SK-N-SH (cell line): ENCODE data around the gene SNX33. TPM values are rescaled to one million over a fixed set of nuclear protein-coding genes. Genes with fewer than 3 reads are reported as not detected.

Experiments used
- CTCF ChIA-PET: fragments of 300-600, 350-600 bp; formaldehyde crosslinking; extraction: SDS; loops from one replicate; lab custom pipeline; 2021; lab: Yijun Ruan, JAX
- POLR2A ChIA-PET: fragments of 350-600 bp; sonication (Branson Sonifier 250); formaldehyde crosslinking; extraction: SDS; loops from one replicate; lab custom pipeline; 2020; ENCODE audit warnings: antibody characterized with exemption, inconsistent platforms; lab: Yijun Ruan, JAX
- DNase-seq: peaks from one replicate; pipeline ENCODE4 v3.0.0; 2012
- H2AFZ ChIP-seq: fragments of 200-600 bp; sonication (generic); 2 replicates; pipeline ENCODE4 v1.8.1; 2016; ENCODE audit warnings: antibody characterized with exemption, mild to moderate bottlenecking, low read depth
- H3F3A ChIP-seq: fragments of 200-600 bp; sonication (generic); replicated peaks from 2 replicates; pipeline ENCODE3; 2016; ENCODE audit warnings: antibody characterized with exemption, mild to moderate bottlenecking; ENCODE audit not compliant: insufficient read depth
- H3K27ac ChIP-seq, 2 experiments: fragments of 200-500 bp in 1 of 2; fragments of 200-600 bp in 1 of 2; sonication (Bioruptor generic) in 1 of 2; sonication (generic), shearing (Covaris generic) in 1 of 2; 2 replicates each; pipeline versions ENCODE4 v1.5.1 to v1.6.1; 2014 to 2016; ENCODE audit warnings: low read depth in 2 of 2, inconsistent platforms in 1 of 2, low read length in 1 of 2, mild to moderate bottlenecking in 1 of 2, mixed read lengths in 1 of 2
- H3K27me3 ChIP-seq: fragments of 200-600 bp; sonication (generic), shearing (Covaris generic); 2 replicates; pipeline ENCODE4 v1.6.1; 2016; ENCODE audit warnings: mixed run types; ENCODE audit not compliant: insufficient read depth
- H3K36me3 ChIP-seq, 2 experiments: fragments of 200-500 bp in 1 of 2; fragments of 200-600 bp in 1 of 2; sonication (Bioruptor generic) in 1 of 2; sonication (generic) in 1 of 2; replicated peaks in 1 of 2; 2 replicates each; pipeline versions ENCODE3 to v1.5.1; 2014 to 2016; ENCODE audit warnings: low read length in 1 of 2, mild to moderate bottlenecking in 1 of 2; ENCODE audit not compliant: insufficient read depth in 2 of 2, control insufficient read depth in 1 of 2
- H3K4me1 ChIP-seq, 2 experiments: fragments of 200-500 bp in 1 of 2; fragments of 200-600 bp in 1 of 2; sonication (Bioruptor generic) in 1 of 2; sonication (generic), shearing (Covaris generic) in 1 of 2; 2 replicates each; pipeline versions ENCODE4 v1.5.1 to v1.6.1; 2014 to 2016; ENCODE audit warnings: low read depth in 1 of 2, low read length in 1 of 2, mixed run types in 1 of 2; ENCODE audit not compliant: insufficient read depth in 2 of 2, control insufficient read depth in 1 of 2
- H3K4me2 ChIP-seq: fragments of 200-600 bp; sonication (generic), shearing (Covaris generic); 2 replicates; pipeline ENCODE4 v1.6.1; 2017; ENCODE audit warnings: mixed run types
- H3K4me3 ChIP-seq, 2 experiments: fragments of 200-500 bp in 1 of 2; fragments of 200-600 bp in 1 of 2; sonication (Bioruptor generic) in 1 of 2; sonication (generic), shearing (Covaris generic) in 1 of 2; 2 replicates each; pipeline versions ENCODE4 v1.5.1 to v1.8.1; 2014 to 2016; ENCODE audit warnings: low read depth in 2 of 2, inconsistent platforms in 1 of 2, low read length in 1 of 2, mild to moderate bottlenecking in 1 of 2, mixed read lengths in 1 of 2, moderate library complexity in 1 of 2
- H3K79me2 ChIP-seq: fragments of 200-600 bp; sonication (generic); 2 replicates; pipeline ENCODE4 v1.8.1; 2017; ENCODE audit warnings: mild to moderate bottlenecking; ENCODE audit not compliant: insufficient read depth
- H3K9ac ChIP-seq: fragments of 200-600 bp; sonication (generic); 2 replicates; pipeline ENCODE4 v1.6.1; 2017; ENCODE audit warnings: mixed run types
- H3K9me2 ChIP-seq: fragments of 200-600 bp; sonication (generic); 2 replicates; pipeline ENCODE4 v1.6.1; 2017; ENCODE audit warnings: mixed run types
- H3K9me3 ChIP-seq: fragments of 200-600 bp; sonication (generic); 2 replicates; pipeline ENCODE4 v1.6.1; 2017; ENCODE audit warnings: mixed run types, mild to moderate bottlenecking, moderate library complexity
- H4K20me1 ChIP-seq: fragments of 200-600 bp; sonication (generic); 2 replicates; pipeline ENCODE4 v1.6.1; 2017; ENCODE audit warnings: mild to moderate bottlenecking, mixed run types; ENCODE audit not compliant: insufficient read depth
- CHD2 ChIP-seq: fragments of 150-350 bp; IDR thresholded peaks from 2 replicates; pipeline ENCODE4 v1.6.1; 2018; ENCODE audit warnings: low read length; ENCODE audit not compliant: partially characterized antibody
- CTCF ChIP-seq: fragments of 200-600 bp; sonication (generic); IDR thresholded peaks from 2 replicates; pipeline ENCODE4 v1.6.1; 2017; ENCODE audit warnings: antibody characterized with exemption, mild to moderate bottlenecking, moderate library complexity
- EP300 ChIP-seq, 2 experiments: IDR thresholded peaks; 2 replicates each; pipeline versions ENCODE4 v1.4.0 to v1.6.1; 2012; ENCODE audit warnings: borderline replicate concordance in 1 of 2, low read depth in 1 of 2, low read length in 1 of 2
- EZH2phosphoT487 ChIP-seq: fragments of 200-600 bp; sonication (generic); IDR thresholded peaks from 2 replicates; pipeline ENCODE4 v1.6.1; 2017; ENCODE audit warnings: low read depth, mixed run types, mild to moderate bottlenecking, antibody characterized with exemption, moderate library complexity, borderline replicate concordance
- FOSL2 ChIP-seq: IDR thresholded peaks from 2 replicates; pipeline ENCODE4 v1.4.0; 2012; ENCODE audit warnings: low read depth, mild to moderate bottlenecking, moderate library complexity, borderline replicate concordance
- IRF3 ChIP-seq: fragments of 150-350 bp; IDR thresholded peaks from 2 replicates; pipeline ENCODE4 v1.6.1; 2016; ENCODE audit warnings: mild to moderate bottlenecking, low read depth, low read length
- MAX ChIP-seq: IDR thresholded peaks from 2 replicates; pipeline ENCODE4 v1.4.0; 2012; ENCODE audit warnings: low read depth
- MXI1 ChIP-seq: IDR thresholded peaks from 2 replicates; pipeline ENCODE4 v1.6.1; 2012; ENCODE audit warnings: mild to moderate bottlenecking, low read depth, low read length, improper control_type of control experiment
- RAD21 ChIP-seq: IDR thresholded peaks from 2 replicates; pipeline ENCODE4 v1.6.1; 2012; ENCODE audit warnings: mild to moderate bottlenecking, low read length
- RFX5 ChIP-seq: IDR thresholded peaks from 2 replicates; pipeline ENCODE4 v1.6.1; 2012; ENCODE audit warnings: mild to moderate bottlenecking, improper control_type of control experiment, low read length
- RXRA ChIP-seq: IDR thresholded peaks from 2 replicates; pipeline ENCODE4 v1.4.0; 2012; ENCODE audit warnings: low read depth, mild to moderate bottlenecking, borderline replicate concordance
- SIN3A ChIP-seq: IDR thresholded peaks from 2 replicates; pipeline ENCODE4 v1.6.1; 2012; ENCODE audit warnings: low read depth, mild to moderate bottlenecking, low read length, moderate library complexity, borderline replicate concordance
- SMC3 ChIP-seq: IDR thresholded peaks from 2 replicates; pipeline ENCODE4 v1.6.1; 2012; ENCODE audit warnings: low read depth, low read length, improper control_type of control experiment
- TEAD4 ChIP-seq: IDR thresholded peaks from 2 replicates; pipeline ENCODE4 v1.4.0; 2012; ENCODE audit warnings: mild to moderate bottlenecking, borderline replicate concordance; ENCODE audit not compliant: insufficient read depth
- YY1 ChIP-seq: IDR thresholded peaks from 2 replicates; pipeline ENCODE4 v1.4.0; 2012; ENCODE audit warnings: low read depth, mild to moderate bottlenecking
- WGBS: methylation state at CpG from one replicate; pipeline ENCODE4 v1.1.6; 2017; ENCODE audit warnings: low lambda C conversion rate; 5-methylcytosine and 5-hydroxymethylcytosine counted together
- polyA plus RNA-seq, 3 experiments: library from polyadenylated mRNA; depleted of rRNA; stranded (reverse); fragments of >200 nt; gene quantifications; 2 replicates each; pipeline ENCODE4 v1.2.3, GENCODE V29; 2012

Gene SNX33
- polyA plus RNA-seq, 1 of the 3 experiments (the other 2 are of a cell fraction): 7.7 TPM

- no peak for DNase-seq
- Histone ChIP-seq H3K79me2 (no peaks in the 10 kb centered on the region), H3K9ac (no peak overlapping the region), H3K4me1 (no peaks in the 10 kb centered on the region), H3K9me2 (no peaks in the 10 kb centered on the region), H3K4me3 (no peak overlapping the region), H3K9me3 (no peaks in the 10 kb centered on the region), H3K27me3 (no peaks in the 10 kb centered on the region), H3K4me2 (no peak overlapping the region)
- POLR2A ChIA-PET: no interaction called here
- CTCF ChIA-PET: no interaction called here
- WGBS: 91% methylated on average over 8 of the region's 8 CpGs
- no peak for TF ChIP-seq YY1
- no peak for TF ChIP-seq MAX
- TF ChIP-seq RXRA: no peak
- no peak for TF ChIP-seq RFX5
- TF ChIP-seq MXI1: no peak
- TF ChIP-seq CTCF: no peak
- TF ChIP-seq EP300 (IDR thresholded peaks at IDR 0.05; ENCODE audit: borderline replicate concordance in 1 of 2, low read depth in 1 of 2, low read length in 1 of 2): no peak
- TF ChIP-seq, all 33 proteins: peak for 0
- Histone ChIP-seq H2AFZ (no peak overlapping the region), H3K27ac (no peak overlapping the region), H3F3A (no peaks in the 10 kb centered on the region), H4K20me1 (no peaks in the 10 kb centered on the region), H3K36me3 (peaks cover 42 to 46% of the 10 kb centered on the region in 2 experiments)
Measured at GRCh38 chr15:75606026-75606425, 41.7 kb upstream of the SNX33 start.

- Histone ChIP-seq H3K9me2 (no peaks in the 10 kb centered on the region), H3K36me3 (peaks cover 40 to 44% of the 10 kb centered on the region in 2 experiments), H3K27ac (no peak overlapping the region; a peak in 1 of 4 replicates), H2AFZ (no peak overlapping the region), H4K20me1 (no peaks in the 10 kb centered on the region), H3K27me3 (no peaks in the 10 kb centered on the region), H3K4me3 (no peak overlapping the region), H3K4me2 (no peak overlapping the region), H3K79me2 (no peaks in the 10 kb centered on the region), H3F3A (no peaks in the 10 kb centered on the region), H3K9ac (no peak overlapping the region), H3K4me1 (no peaks in the 10 kb centered on the region), H3K9me3 (no peaks in the 10 kb centered on the region)
- TF ChIP-seq EP300 (IDR thresholded peaks at IDR 0.05; ENCODE audit: borderline replicate concordance in 1 of 2, low read depth in 1 of 2, low read length in 1 of 2) (no peak), RAD21 (no peak), TEAD4 (no peak), SIN3A (no peak), EZH2phosphoT487 (no peak), FOSL2 (no peak), CTCF (no peak), CHD2 (no peak), IRF3 (no peak), RXRA (no peak), SMC3 (no peak)
- no peak for DNase-seq
- CTCF ChIA-PET: interaction anchor here (1.5 to 2.6 kb wide), 2 partner anchors 10 to 13 kb away, joined by 4 to 9 read pairs; no protein-coding TSS in a partner anchor
- POLR2A ChIA-PET: no interaction called here
- 91% methylated on average over 6 of the region's 6 CpGs for WGBS
Measured at GRCh38 chr15:75606711-75607699, 40.7 kb upstream of the SNX33 start.
